Hepatocyte (in vitro differentiated cells): ENCODE data around the gene ZHX3. TPM values are rescaled to one million over a fixed set of nuclear protein-coding genes. Genes with fewer than 3 reads are reported as not detected.

Experiments used
- DNase-seq: peaks from one replicate; pipeline ENCODE4 v3.0.0-alpha.2; 2016; ENCODE audit warnings: low spot score
- H2AFZ ChIP-seq: fragments of 200-600 bp; sonication (generic); 2 replicates; pipeline ENCODE4 v1.6.0; 2016; ENCODE audit warnings: antibody characterized with exemption, mild to moderate bottlenecking
- H3K27ac ChIP-seq: fragments of 200-600 bp; sonication (generic); 2 replicates; pipeline ENCODE4 v1.5.1; 2016; ENCODE audit warnings: mild to moderate bottlenecking
- H3K27me3 ChIP-seq: fragments of 200-600 bp; sonication (generic); 2 replicates; pipeline ENCODE4 v1.6.1; 2016
- H3K36me3 ChIP-seq: fragments of 200-600 bp; sonication (generic); replicated peaks from 2 replicates; pipeline ENCODE4 v1.5.1; 2016; ENCODE audit warnings: low read depth; ENCODE audit not compliant: insufficient read depth
- H3K4me1 ChIP-seq: fragments of 200-600 bp; sonication (generic); 2 replicates; pipeline ENCODE4 v1.5.1; 2016; ENCODE audit warnings: mild to moderate bottlenecking, moderate library complexity; ENCODE audit not compliant: insufficient read depth
- H3K4me2 ChIP-seq: fragments of 200-600 bp; sonication (generic); 2 replicates; pipeline ENCODE4 v1.6.0; 2016
- H3K4me3 ChIP-seq: fragments of 200-600 bp; sonication (generic); 2 replicates; pipeline ENCODE4 v1.5.1; 2016; ENCODE audit warnings: mild to moderate bottlenecking
- H3K79me2 ChIP-seq: fragments of 200-600 bp; sonication (generic); 2 replicates; pipeline ENCODE4 v1.6.0; 2017; ENCODE audit warnings: mild to moderate bottlenecking
- H3K9me2 ChIP-seq: fragments of 200-600 bp; sonication (generic); replicated peaks from 2 replicates; pipeline ENCODE4 v1.6.0; 2017; ENCODE audit warnings: mild to moderate bottlenecking; ENCODE audit not compliant: insufficient read depth
- H3K9me3 ChIP-seq: fragments of 200-600 bp; sonication (generic); 2 replicates; pipeline ENCODE4 v1.5.1; 2016; ENCODE audit warnings: low read depth, mild to moderate bottlenecking
- H4K20me1 ChIP-seq: fragments of 200-600 bp; sonication (generic); 2 replicates; pipeline ENCODE4 v1.6.0; 2016; ENCODE audit warnings: mild to moderate bottlenecking; ENCODE audit not compliant: insufficient read depth, poor library complexity, severe bottlenecking
- EZH2 ChIP-seq: fragments of 200-600 bp; sonication (generic); IDR thresholded peaks from 2 replicates; pipeline ENCODE4 v1.6.1; 2016; ENCODE audit warnings: antibody characterized with exemption, mild to moderate bottlenecking, borderline replicate concordance
- EZH2phosphoT487 ChIP-seq: fragments of 200-600 bp; sonication (generic); IDR thresholded peaks from one replicate; pipeline ENCODE4 v1.6.1; 2018; ENCODE audit warnings: antibody characterized with exemption, mild to moderate bottlenecking, low read depth, moderate library complexity; ENCODE audit not compliant: unreplicated experiment, severe bottlenecking
- WGBS: methylation state at CpG from one replicate; pipeline ENCODE4 v1.1.6; 2016; ENCODE audit warnings: low lambda C conversion rate; ENCODE audit errors: missing lambda C conversion rate; 5-methylcytosine and 5-hydroxymethylcytosine counted together
- polyA plus RNA-seq: library from polyadenylated mRNA; unstranded; fragments of >200 nt; fragmentation: Nextera tagmentation; extraction: Ambion mirVana; gene quantifications from 2 replicates; pipeline ENCODE4 v1.2.1, GENCODE V29; 2016
- total RNA-seq: library from RNA; depleted of rRNA; stranded (reverse); fragments of >200 nt; gene quantifications from 2 replicates; pipeline ENCODE4 v1.2.3, GENCODE V29; 2014
- TF ChIP-seq, protein P1 (sequence below): fragments of 200-600 bp; sonication (generic); IDR thresholded peaks from 2 replicates; pipeline ENCODE4 v1.5.1; 2016; ENCODE audit warnings: antibody characterized with exemption, mild to moderate bottlenecking; ENCODE audit not compliant: poor library complexity

Gene ZHX3
- total and polyA plus RNA-seq, 2 experiments from 2014 or later = 15.0 to 19.7 TPM

- TF ChIP-seq EZH2 (no peak), EZH2phosphoT487 (no peak)
- TF ChIP-seq, protein P1, sequence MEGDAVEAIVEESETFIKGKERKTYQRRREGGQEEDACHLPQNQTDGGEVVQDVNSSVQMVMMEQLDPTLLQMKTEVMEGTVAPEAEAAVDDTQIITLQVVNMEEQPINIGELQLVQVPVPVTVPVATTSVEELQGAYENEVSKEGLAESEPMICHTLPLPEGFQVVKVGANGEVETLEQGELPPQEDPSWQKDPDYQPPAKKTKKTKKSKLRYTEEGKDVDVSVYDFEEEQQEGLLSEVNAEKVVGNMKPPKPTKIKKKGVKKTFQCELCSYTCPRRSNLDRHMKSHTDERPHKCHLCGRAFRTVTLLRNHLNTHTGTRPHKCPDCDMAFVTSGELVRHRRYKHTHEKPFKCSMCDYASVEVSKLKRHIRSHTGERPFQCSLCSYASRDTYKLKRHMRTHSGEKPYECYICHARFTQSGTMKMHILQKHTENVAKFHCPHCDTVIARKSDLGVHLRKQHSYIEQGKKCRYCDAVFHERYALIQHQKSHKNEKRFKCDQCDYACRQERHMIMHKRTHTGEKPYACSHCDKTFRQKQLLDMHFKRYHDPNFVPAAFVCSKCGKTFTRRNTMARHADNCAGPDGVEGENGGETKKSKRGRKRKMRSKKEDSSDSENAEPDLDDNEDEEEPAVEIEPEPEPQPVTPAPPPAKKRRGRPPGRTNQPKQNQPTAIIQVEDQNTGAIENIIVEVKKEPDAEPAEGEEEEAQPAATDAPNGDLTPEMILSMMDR = no peak
- Histone ChIP-seq H3K4me2 (no peak overlapping the region), H3K4me3 (no peak overlapping the region), H2AFZ (no peak overlapping the region), H3K27ac (no peak overlapping the region), H3K9me2 (no peaks in the 10 kb centered on the region), H3K4me1 (no peaks in the 10 kb centered on the region), H3K79me2 (no peaks in the 10 kb centered on the region), H4K20me1 (no peaks in the 10 kb centered on the region), H3K9me3 (peaks cover 9% of the 10 kb centered on the region), H3K27me3 (no peaks in the 10 kb centered on the region), H3K36me3 (no peaks in the 10 kb centered on the region)
- DNase-seq = no peak
- WGBS = 97% methylated on average over 4 of the region's 4 CpGs
These were observed 119.1 kb downstream of the ZHX3 start for GRCh38 chr20:41198443-41198842.

DNA sequence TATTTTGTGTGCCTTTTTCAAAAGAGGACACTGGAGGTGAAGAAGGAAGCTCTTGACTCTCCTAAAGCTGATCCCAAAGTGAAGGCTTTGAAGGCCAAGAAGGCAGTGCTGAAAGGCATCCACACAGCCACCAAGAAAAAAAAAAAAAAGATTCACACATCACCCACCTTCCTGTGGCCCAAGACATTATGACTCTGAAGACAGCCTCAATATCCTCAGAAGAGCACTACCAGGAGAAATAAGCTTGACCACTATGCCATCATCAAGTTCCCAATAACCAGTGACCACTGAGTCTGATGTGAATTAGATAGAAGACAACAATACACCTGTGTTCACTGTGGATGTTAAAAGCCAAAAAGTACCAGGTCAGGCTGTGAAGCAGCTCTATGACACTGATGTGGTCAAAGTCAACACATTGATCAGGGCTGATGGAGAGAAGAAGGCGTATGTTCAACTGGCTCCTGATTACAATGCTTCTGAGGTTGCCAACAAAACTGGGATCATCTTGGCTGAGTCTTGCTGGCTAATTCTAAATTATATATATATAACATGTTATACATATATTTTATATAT lies 120.8 kb downstream of the ZHX3 start:
- no peak for DNase-seq
- Histone ChIP-seq H3K27me3 (no peaks in the 10 kb centered on the region), H4K20me1 (no peaks in the 10 kb centered on the region), H3K9me2 (no peaks in the 10 kb centered on the region), H3K4me1 (no peaks in the 10 kb centered on the region), H3K4me2 (no peak overlapping the region), H3K27ac (no peak overlapping the region), H3K36me3 (no peaks in the 10 kb centered on the region), H3K79me2 (no peaks in the 10 kb centered on the region), H3K9me3 (peaks cover 9% of the 10 kb centered on the region), H2AFZ (no peak overlapping the region), H3K4me3 (no peak overlapping the region)
- TF ChIP-seq, protein P1 = no peak
- TF ChIP-seq EZH2phosphoT487 (no peak), EZH2 (no peak)
- WGBS = 91% methylated on average over 1 of the region's 1 CpG

DNA sequence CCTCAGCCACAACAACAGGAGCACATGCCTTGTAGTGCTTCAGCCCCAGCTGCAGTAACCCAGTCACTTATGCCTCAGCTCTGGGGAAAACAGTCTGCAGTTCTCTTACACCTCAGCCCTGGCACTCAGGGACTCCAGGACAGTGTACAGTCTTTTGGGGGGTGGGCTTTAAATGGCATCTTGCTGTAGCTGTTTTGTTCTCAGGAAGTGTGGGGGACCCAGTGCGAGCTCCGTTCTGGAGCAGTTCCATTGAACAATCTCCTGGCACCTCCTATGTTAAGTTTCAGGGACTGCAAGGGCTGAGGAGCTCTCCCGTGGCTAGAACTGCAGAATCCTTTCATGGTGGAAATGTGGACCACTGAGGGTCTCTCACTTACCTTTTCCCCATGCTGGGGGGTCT lies 125.0 kb downstream of the ZHX3 start:
- H3K4me1 ChIP-seq = no peaks in the 10 kb centered on the region
- 89% methylated on average over 3 of the region's 3 CpGs for WGBS
- H3K36me3 ChIP-seq = no peaks in the 10 kb centered on the region
- TF ChIP-seq EZH2 (no peak), EZH2phosphoT487 (no peak)
- TF ChIP-seq, protein P1 = no peak
- H3K79me2 ChIP-seq = no peaks in the 10 kb centered on the region
- peaks cover 5% of the 10 kb centered on the region for H3K9me3 ChIP-seq
- no peak for DNase-seq
- H4K20me1 ChIP-seq = no peaks in the 10 kb centered on the region
- no peak overlapping the region for H2AFZ ChIP-seq
- H3K4me2 ChIP-seq = no peak overlapping the region
- H3K27ac ChIP-seq = no peak overlapping the region
- H3K4me3 ChIP-seq = no peak overlapping the region
- H3K27me3 ChIP-seq = no peaks in the 10 kb centered on the region
- no peaks in the 10 kb centered on the region for H3K9me2 ChIP-seq
